ENCODE data around the gene JMJD7.

Gene JMJD7

DNA sequence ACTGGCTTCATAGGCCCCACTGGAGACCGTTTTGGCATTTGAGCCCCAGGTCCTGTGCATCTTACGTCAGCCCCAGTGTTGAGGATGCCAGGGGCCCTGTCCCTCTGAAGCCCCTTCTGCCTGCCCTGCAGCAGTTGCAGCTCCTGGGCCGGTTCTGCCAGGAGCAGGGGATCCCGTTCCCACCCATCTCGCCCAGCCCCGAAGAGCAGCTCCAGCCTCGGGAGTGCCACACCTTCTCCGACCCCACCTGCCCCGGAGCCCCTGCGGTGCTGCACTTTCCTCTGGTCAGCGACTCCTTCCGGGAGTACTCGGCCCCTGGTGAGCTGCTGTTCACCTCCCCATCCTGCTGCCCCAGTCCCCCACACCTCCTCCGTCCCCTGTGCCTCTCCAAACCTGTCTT, 19.3 kb downstream of the JMJD7 start:
- DNase-seq (ENCODE audit: low read depth): no peak

- DNase-seq (ENCODE audit: low read depth): no peak
Measured at GRCh38 chr15:41847981-41848380, 20.1 kb downstream of the JMJD7 start.

GRCh38 chr15:41848631-41849030, 20.7 kb downstream of the JMJD7 start:
- no peak for DNase-seq (ENCODE audit: low read depth)

GRCh38 chr15:41849204-41849603, 21.3 kb downstream of the JMJD7 start:
- DNase-seq (ENCODE audit: low read depth): no peak

DNA sequence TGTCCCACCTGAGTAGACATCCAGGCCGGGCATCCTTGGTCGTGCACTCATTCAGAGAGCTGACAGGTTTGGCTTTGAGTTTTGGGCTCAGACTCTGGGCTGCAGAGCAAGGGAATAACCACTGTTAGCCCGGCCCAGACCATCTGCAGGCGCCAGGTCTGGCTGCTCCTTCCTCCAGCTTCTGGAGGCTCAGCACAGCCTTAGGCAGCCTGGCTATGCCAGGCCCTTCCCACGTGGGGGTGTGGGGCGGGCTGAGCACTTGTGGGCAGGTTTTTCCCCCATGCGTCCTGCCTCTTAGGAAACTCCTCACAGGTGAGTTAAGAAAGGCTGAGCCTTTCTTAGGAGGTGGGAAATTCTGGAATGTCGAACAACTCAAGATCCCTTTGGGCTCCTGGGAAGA, 22.0 kb downstream of the JMJD7 start:
- DNase-seq (ENCODE audit: low read depth): no peak

DNA sequence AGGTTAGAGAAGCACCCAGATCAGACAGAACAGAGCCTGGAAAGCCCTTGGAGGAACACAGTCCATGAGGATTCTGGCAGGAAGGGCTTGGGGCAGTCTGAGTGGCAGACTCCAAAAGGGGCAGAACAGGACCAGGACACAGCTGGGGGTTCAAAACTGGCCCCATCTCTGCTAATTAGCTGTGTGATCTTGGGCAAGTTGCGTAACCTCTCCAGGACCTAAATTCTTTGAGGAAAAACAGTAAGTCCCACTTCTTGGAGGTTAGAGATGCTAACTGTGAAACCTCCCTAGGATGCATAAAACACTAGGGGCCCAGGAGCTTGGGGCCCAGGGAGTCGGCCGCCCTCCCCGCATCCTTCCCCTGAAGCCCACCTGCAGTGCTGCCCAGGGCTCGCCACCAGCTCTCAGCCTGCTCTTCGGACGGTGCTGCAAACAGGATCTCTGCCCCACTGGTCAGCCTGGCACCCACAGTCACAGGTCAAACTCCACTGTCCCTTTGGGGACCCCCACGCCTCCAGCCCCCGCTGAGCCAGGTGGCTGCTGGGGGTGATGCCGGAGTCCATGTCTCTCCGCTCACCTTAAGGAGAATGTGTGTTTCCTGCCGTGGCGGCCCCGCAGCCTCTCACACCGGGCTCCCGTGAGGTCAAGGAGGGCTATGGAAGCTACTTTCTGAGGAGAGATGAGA, 22.7 kb downstream of the JMJD7 start:
- no peak for DNase-seq (ENCODE audit: low read depth)

DNA sequence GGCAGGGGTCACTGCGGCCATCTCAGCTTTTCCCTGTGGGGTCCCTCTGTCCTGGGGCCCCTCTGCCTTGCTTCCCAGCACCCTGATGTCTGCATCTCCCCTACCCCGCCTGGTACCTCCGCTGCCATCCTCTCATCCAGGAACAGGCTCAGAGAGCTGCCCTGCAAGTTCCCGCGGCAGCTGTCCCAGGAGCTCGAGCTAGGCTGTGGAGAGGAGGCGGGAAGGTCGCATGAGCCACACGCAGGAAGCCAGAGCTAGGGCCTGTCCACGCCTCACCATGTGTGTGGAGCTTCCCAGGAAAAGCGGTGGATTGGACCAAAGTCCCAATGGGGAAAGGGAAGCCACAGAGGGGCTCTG, 23.3 kb downstream of the JMJD7 start:
- DNase-seq (ENCODE audit: low read depth): no peak

DNA sequence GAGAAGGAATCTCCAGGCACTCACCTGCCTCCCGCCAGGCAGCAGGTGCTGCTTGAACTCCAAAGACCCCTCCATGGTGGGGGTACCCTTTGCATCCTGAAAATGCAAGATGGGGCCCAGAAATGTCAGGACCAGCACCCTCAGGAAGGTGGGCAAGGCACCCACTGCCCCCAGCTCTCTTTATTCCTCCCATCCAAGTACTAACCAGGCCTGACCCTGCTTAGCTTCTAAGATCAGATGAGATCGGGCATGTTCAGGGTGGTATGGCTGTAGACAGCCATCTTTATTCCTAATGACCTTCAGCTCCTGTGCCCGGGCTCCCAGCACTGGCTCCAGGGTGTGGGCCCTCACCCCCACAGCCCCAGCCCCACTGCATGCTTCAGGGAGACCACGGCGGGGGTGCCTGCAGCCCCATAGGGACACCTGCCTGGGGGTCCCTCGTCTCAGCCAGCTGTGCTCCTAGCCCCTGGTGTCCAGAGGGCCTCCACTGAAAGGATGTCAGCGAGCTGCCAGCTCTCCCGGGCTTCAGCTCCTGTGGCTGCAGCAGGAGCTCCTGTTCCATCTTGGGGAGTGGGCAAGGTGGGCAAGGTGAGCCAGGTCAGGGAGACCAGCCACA, 24.0 kb downstream of the JMJD7 start:
- no peak for DNase-seq (ENCODE audit: low read depth)

DNA sequence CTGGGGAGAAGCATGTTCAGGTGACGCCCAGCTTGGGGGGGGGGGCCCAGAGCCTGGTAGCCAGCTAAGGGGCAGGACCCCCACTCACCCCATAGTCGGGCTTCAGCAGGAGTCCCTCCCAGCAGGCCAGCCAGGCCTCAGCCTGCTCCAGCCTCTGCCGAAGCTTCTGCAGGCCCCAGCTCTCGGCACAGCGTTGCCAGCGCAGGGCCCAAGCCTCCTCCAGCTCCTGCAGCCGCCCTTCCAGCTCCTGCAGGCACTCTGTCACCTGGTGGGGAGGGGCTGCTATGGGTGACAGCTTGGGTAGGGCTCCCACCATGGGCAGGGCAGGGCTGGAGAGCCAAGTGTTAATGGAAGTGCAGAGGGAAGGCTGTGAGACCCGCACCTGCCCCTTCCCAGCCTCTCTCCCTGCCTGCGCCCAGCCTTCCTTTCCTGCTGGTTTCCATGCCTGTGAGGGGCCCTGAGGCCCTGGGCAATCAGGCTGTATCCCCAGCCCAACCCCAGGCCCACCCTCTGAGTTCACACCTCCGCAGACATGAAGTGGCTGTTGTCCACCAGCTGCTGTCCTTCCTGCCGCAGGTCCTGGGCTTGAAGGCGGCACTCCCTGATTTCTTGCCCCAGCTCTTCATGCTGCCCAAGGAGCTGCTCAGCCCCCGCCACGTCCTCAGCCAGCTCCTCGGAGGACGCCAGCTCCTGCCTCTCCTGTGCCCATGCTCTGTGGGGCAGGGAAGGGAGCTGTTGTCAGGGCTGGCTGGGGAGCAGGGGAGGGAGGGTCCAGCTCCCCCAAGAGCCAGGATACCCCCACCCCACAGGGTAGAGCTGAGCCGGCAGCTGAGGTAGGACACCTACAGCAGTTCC, 25.1 kb downstream of the JMJD7 start:
- DNase-seq (ENCODE audit: low read depth): no peak

DNA sequence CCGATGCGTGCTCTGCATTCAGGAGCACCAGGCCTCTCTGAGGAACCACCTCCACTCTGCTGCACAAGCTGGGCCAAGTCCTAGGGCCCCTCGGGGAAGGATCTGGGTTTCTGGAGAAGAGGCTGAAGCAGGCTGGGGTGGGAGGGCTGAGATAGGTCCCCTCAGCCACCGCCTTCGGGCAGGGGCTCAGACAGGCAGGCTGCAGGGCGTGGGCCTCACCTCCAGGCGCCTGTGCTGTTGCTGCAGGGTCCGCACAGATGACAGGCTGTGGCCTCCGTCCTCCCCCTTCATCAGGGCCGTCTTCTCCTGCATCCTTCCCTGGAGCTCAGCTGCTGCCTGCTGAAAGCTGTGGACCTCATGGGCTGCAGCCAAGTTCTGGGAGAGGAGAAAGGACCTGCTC, 25.9 kb downstream of the JMJD7 start:
- DNase-seq (ENCODE audit: low read depth): no peak

GRCh38 chr15:41854443-41854842, 26.6 kb downstream of the JMJD7 start:
- DNase-seq (ENCODE audit: low read depth): no peak

GRCh38 chr15:41855261-41855961, 27.5 kb downstream of the JMJD7 start:
- no peak for DNase-seq (ENCODE audit: low read depth)

DNA sequence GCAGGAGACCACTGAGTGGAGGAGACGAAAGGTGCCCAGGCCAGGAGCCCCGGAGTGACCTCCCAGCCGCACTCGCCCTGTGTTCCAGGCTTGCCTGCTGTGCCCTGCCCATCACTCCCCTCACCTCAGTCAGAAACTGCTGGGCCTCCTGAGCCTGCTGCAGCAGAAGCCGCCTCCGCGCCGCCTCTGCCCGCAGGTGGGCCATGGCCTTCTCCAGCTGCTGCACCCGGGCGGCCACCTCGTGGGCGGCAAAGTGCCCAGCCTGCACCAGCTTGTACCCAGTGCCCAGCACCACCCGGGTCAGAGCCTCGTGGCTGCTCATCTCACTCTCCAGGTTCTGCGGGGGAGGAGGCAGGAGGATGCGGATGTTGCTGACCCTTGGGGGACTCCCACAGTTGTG, 28.4 kb downstream of the JMJD7 start:
- DNase-seq (ENCODE audit: low read depth): no peak

DNA sequence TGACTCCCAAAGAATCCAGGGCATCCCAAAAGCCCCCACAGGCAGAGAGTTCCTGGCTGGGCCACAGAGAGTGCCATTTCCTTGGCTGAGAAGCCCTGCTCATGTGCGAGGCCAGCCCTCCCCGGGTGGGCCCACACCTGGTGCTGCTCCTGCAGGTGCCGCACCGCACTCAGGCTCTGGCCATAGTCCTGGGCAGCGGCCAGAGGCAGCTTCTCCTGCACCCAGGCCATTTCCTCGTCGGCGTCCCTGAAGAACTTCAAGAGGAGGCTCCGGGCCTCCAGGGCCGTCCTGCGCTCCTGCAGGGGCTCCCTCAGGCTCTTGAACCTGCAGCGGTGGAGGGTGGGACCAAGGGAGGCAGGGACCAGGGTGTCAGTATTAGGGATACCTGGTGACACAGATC, 28.8 kb downstream of the JMJD7 start:
- DNase-seq (ENCODE audit: low read depth): no peak

GRCh38 chr15:41857316-41857715, 29.4 kb downstream of the JMJD7 start:
- DNase-seq (ENCODE audit: low read depth): no peak

- DNase-seq (ENCODE audit: low read depth): no peak
Measured at GRCh38 chr15:41858756-41859155, 30.9 kb downstream of the JMJD7 start.

DNA sequence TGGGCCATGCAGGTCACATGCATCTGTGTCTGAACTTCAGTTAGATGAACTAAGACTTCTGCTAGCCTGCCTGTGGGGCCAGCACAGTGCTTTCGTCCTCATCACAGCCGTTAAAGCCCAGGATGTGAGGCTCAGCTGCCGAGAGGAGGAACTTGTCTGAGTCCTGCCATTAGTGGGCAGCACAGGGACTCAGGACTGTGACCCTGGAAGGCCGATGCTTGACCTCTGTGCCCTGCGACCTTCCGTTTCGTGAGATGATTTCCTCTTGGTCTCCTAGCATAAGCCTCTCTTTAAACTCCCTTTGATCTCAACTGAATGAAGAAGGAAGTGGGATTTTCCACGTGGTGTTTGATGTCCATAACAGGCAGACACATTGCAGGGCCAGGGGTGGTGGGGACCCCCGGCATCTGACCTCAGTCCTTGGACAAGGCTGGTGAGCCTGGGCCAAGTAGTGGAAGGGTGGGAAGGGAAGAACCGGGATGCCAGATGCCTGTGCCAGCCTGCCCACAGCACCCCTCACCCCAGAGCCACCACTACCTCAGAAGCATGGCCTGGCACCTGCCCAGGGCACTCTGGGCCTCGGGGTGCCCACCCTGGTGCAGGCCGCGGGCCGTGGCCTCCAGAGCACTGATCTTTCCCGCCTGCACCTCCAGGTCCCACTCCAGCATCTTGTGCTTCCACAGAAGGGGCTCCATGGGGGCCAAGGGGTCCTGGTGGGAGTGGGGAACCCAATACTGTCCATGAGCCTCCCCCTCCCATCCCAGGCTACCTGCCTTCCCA, 32.3 kb downstream of the JMJD7 start:
- DNase-seq (ENCODE audit: low read depth): no peak

GRCh38 chr15:41861736-41862356, 34.0 kb downstream of the JMJD7 start:
- no peak for DNase-seq (ENCODE audit: low read depth)

- no peak for DNase-seq (ENCODE audit: low read depth)
Measured at GRCh38 chr15:41862515-41863116, 34.7 kb downstream of the JMJD7 start.

GRCh38 chr15:41865490-41866055, 37.7 kb downstream of the JMJD7 start:
- DNase-seq (ENCODE audit: low read depth): no peak

DNA sequence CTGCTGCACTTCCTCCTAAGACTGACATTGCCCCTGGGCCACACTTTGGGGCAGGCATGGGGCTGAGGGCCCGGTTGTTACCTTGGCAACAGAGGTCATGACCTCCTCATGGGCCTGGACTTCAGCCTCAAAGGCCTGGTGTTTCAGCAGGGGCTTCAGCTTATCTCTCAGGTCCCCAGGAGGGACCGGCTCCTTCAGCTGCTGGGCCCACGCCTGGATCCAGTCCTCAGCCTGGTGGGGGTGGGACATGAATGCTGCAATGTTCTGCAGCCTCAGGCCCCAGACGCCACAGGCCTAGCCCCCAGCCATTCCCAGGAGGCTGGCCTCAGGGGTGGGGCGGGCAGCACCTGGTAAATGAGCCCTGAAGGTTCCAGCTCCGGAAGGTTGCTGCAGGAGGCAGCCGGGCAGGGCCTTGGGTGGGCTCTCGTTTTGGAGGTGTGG, 38.4 kb downstream of the JMJD7 start:
- no peak for DNase-seq (ENCODE audit: low read depth)

Data from activated T-helper 1 cell treated with Interleukin-2 at 50 U/mL for 16 hours (primary cell).